Measurements from ENCODE around the gene ZNF609. TPM values are rescaled to one million over a fixed set of nuclear protein-coding genes. Genes with fewer than 3 reads are reported as not detected.

Gene ZNF609
- total and polyA plus RNA-seq, 2 of the 13 experiments (the other 11 are each of a cell fraction or from before 2014, with no cell fraction given) = 8.9 to 9.9 TPM

GRCh38 chr15:64460206-64460723 is at the start of gene ZNF609 (continued):
- TF ChIP-seq, protein P1, sequence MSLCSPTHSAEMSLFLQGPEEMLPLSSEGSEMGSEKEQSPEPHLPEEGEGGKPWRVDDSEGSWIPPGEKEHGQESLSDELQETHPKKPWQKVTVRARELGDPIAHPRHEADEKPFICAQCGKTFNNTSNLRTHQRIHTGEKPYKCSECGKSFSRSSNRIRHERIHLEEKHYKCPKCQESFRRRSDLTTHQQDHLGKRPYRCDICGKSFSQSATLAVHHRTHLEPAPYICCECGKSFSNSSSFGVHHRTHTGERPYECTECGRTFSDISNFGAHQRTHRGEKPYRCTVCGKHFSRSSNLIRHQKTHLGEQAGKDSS (CRISPR knock-in tag; IDR thresholded peaks at IDR 0.05; ENCODE audit: borderline replicate concordance, low read depth) = peak; percentile 97; the same call in 1 of the 2 replicates
- peak; percentile 63; the same call in 1 of the 2 replicates for TF ChIP-seq ESRRA (CRISPR knock-in tag; IDR thresholded peaks at IDR 0.05; ENCODE audit: low read depth)
- peak; percentile 68; the same call in 1 of the 2 replicates for TF ChIP-seq TARDBP (CRISPR knock-in tag; IDR thresholded peaks at IDR 0.05)
- no peak for TF ChIP-seq NFE2L2 (IDR thresholded peaks at IDR 0.05; ENCODE audit: low read length)
- TF ChIP-seq XRCC5 (optimal IDR thresholded peaks at IDR 0.05; ENCODE audit: low read length) = peak; percentile 100
- TF ChIP-seq ZNF367 (CRISPR knock-in tag; IDR thresholded peaks at IDR 0.05; ENCODE audit: borderline replicate concordance) = no peak
- TF ChIP-seq ZNF224 (CRISPR knock-in tag; IDR thresholded peaks at IDR 0.05) = no peak
- no peak for TF ChIP-seq PHB2 (IDR thresholded peaks at IDR 0.05; ENCODE audit: partially characterized antibody)
- TF ChIP-seq RARG (CRISPR knock-in tag; IDR thresholded peaks at IDR 0.05; ENCODE audit: low read depth) = no peak
- TF ChIP-seq SRSF1 (optimal IDR thresholded peaks at IDR 0.05; ENCODE audit: low read depth, low read length) = peak; percentile 32
- TF ChIP-seq ZBTB4 (CRISPR knock-in tag; IDR thresholded peaks at IDR 0.05; ENCODE audit: borderline replicate concordance) = no peak
- TF ChIP-seq ZNF75D (CRISPR knock-in tag; IDR thresholded peaks at IDR 0.05; ENCODE audit: borderline replicate concordance) = no peak
- peak; percentile 23; the same call in 1 of the 2 replicates for TF ChIP-seq SP4 (CRISPR knock-in tag; IDR thresholded peaks at IDR 0.05)
- TF ChIP-seq, protein P2, sequence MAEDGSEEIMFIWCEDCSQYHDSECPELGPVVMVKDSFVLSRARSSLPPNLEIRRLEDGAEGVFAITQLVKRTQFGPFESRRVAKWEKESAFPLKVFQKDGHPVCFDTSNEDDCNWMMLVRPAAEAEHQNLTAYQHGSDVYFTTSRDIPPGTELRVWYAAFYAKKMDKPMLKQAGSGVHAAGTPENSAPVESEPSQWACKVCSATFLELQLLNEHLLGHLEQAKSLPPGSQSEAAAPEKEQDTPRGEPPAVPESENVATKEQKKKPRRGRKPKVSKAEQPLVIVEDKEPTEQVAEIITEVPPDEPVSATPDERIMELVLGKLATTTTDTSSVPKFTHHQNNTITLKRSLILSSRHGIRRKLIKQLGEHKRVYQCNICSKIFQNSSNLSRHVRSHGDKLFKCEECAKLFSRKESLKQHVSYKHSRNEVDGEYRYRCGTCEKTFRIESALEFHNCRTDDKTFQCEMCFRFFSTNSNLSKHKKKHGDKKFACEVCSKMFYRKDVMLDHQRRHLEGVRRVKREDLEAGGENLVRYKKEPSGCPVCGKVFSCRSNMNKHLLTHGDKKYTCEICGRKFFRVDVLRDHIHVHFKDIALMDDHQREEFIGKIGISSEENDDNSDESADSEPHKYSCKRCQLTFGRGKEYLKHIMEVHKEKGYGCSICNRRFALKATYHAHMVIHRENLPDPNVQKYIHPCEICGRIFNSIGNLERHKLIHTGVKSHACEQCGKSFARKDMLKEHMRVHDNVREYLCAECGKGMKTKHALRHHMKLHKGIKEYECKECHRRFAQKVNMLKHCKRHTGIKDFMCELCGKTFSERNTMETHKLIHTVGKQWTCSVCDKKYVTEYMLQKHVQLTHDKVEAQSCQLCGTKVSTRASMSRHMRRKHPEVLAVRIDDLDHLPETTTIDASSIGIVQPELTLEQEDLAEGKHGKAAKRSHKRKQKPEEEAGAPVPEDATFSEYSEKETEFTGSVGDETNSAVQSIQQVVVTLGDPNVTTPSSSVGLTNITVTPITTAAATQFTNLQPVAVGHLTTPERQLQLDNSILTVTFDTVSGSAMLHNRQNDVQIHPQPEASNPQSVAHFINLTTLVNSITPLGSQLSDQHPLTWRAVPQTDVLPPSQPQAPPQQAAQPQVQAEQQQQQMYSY (CRISPR knock-in tag; IDR thresholded peaks at IDR 0.05) = peak; percentile 99
- TF ChIP-seq MED1 (CRISPR knock-in tag; IDR thresholded peaks at IDR 0.05) = peak; percentile 76
- peak; percentile 80; the same call in 1 of the 2 replicates for TF ChIP-seq ZSCAN29 (CRISPR knock-in tag; conservative IDR thresholded peaks at IDR 0.05)
- TF ChIP-seq ZC3H13 (CRISPR knock-in tag; IDR thresholded peaks at IDR 0.05) = no peak
- no peak for TF ChIP-seq MAFF (IDR thresholded peaks at IDR 0.05; ENCODE audit: low read depth, low read length)
- 0 out of 2 replicates have a peak, but pooled peaks have one; percentile 52 for TF ChIP-seq ZNF790 (CRISPR knock-in tag; IDR thresholded peaks at IDR 0.05; ENCODE audit: borderline replicate concordance)
- TF ChIP-seq GABPA (IDR thresholded peaks at IDR 0.05; ENCODE audit: low read depth, low read length) = peak; percentile 15; the same call in 1 of the 2 replicates
- TF ChIP-seq GABPA (CRISPR knock-in tag; IDR thresholded peaks at IDR 0.05; ENCODE audit: low read depth) = peak; percentile 34; the same call in 1 of the 2 replicates
- no peak for TF ChIP-seq GMEB2 (CRISPR knock-in tag; IDR thresholded peaks at IDR 0.05; ENCODE audit: low read depth)
